IMR-90 (cell line): ENCODE measurements around the gene KLHL12. TPM values are rescaled to one million over a fixed set of nuclear protein-coding genes. Genes with fewer than 3 reads are reported as not detected.

Experiments
- ATAC-seq: fragments of 200-7000 bp; cut with Tn5 transposase; 2 replicates; pipeline ENCODE4 v1.9.1; 2020; ENCODE audit warnings: low read depth, mild to moderate bottlenecking, moderate library complexity
- BruUV-seq: library from RNA; stranded (reverse); fragments of 400-500 nt; replicated peaks from 2 replicates; lab custom pipeline; 2021; lab: Mats Ljungman, UMichigan
- CTCF ChIA-PET: fragments of 300-600 bp; formaldehyde crosslinking; extraction: SDS; loops from one replicate; lab custom pipeline; 2021; ENCODE audit warnings: antibody characterized with exemption; lab: Yijun Ruan, JAX
- POLR2A ChIA-PET: fragments of 300-600 bp; sonication (Branson Sonifier 250); formaldehyde crosslinking; loops from one replicate; lab custom pipeline; 2022; ENCODE audit warnings: antibody characterized with exemption; ENCODE audit not compliant: unreplicated experiment; lab: Charles Lee
- DNase-seq: peaks from one replicate; pipeline ENCODE4 v3.0.0; 2013
- H2AFZ ChIP-seq: replicated peaks from 2 replicates; pipeline ENCODE3; 2013; ENCODE audit warnings: low read length, mild to moderate bottlenecking; ENCODE audit not compliant: poor library complexity
- H2AK5ac ChIP-seq: 2 replicates; pipeline ENCODE4 v1.6.1; 2013; ENCODE audit warnings: low read depth, low read length, inconsistent platforms
- H2AK9ac ChIP-seq: replicated peaks from 2 replicates; pipeline ENCODE3; 2013; ENCODE audit warnings: mild to moderate bottlenecking, low read depth, low read length, moderate library complexity; ENCODE audit not compliant: poor library complexity
- H2BK120ac ChIP-seq: 2 replicates; pipeline ENCODE4 v1.6.1; 2013; ENCODE audit warnings: low read depth, low read length, inconsistent platforms
- H2BK15ac ChIP-seq: 3 replicates; pipeline ENCODE4 v1.6.1; 2013; ENCODE audit warnings: low read depth, low read length, inconsistent platforms
- H2BK20ac ChIP-seq: 2 replicates; pipeline ENCODE4 v1.6.1; 2013; ENCODE audit warnings: low read depth, mild to moderate bottlenecking, inconsistent platforms, low read length, moderate library complexity
- H2BK5ac ChIP-seq: 2 replicates; pipeline ENCODE4 v1.6.1; 2013; ENCODE audit warnings: mild to moderate bottlenecking, low read depth, low read length, inconsistent platforms; ENCODE audit not compliant: poor library complexity, severe bottlenecking
- H3K14ac ChIP-seq: replicated peaks from 2 replicates; pipeline ENCODE4 v1.6.1; 2013; ENCODE audit warnings: low read depth, low read length, inconsistent platforms
- H3K18ac ChIP-seq: 2 replicates; pipeline ENCODE4 v1.6.1; 2013; ENCODE audit warnings: low read depth, low read length, control low read depth
- H3K23ac ChIP-seq: 2 replicates; pipeline ENCODE4 v1.6.1; 2013; ENCODE audit warnings: low read depth, low read length, inconsistent platforms
- H3K27ac ChIP-seq: 2 replicates; pipeline ENCODE4 v1.5.1; 2013; ENCODE audit warnings: mild to moderate bottlenecking, control low read depth, low read length; ENCODE audit not compliant: insufficient read depth
- H3K27me3 ChIP-seq: 2 replicates; pipeline ENCODE4 v1.6.1; 2013; ENCODE audit warnings: low read length; ENCODE audit not compliant: control insufficient read depth, insufficient read depth
- H3K36me3 ChIP-seq: 2 replicates; pipeline ENCODE4 v1.6.1; 2013; ENCODE audit warnings: low read length, mixed read lengths; ENCODE audit not compliant: control insufficient read depth, insufficient read depth
- H3K4ac ChIP-seq: 2 replicates; pipeline ENCODE4 v1.6.1; 2013; ENCODE audit warnings: low read depth, low read length, inconsistent platforms
- H3K4me1 ChIP-seq: 2 replicates; pipeline ENCODE4 v1.6.1; 2013; ENCODE audit warnings: low read length, mixed read lengths; ENCODE audit not compliant: control insufficient read depth, insufficient read depth
- H3K4me2 ChIP-seq: 2 replicates; pipeline ENCODE4 v1.6.1; 2013; ENCODE audit warnings: low read depth, mild to moderate bottlenecking, control low read depth, low read length, moderate library complexity
- H3K4me3 ChIP-seq: 2 replicates; pipeline ENCODE4 v1.5.1; 2013; ENCODE audit warnings: low read depth, mild to moderate bottlenecking, control low read depth, low read length, moderate library complexity; ENCODE audit not compliant: insufficient read depth
- H3K56ac ChIP-seq: 2 replicates; pipeline ENCODE4 v1.6.1; 2013; ENCODE audit warnings: low read length, inconsistent platforms; ENCODE audit not compliant: insufficient read depth; ENCODE audit errors: extremely low read depth
- H3K79me1 ChIP-seq, 2 experiments: 2 replicates each; pipeline ENCODE4 v1.6.1; 2013; ENCODE audit warnings: low read length in 2 of 2, inconsistent platforms in 1 of 2, low read depth in 1 of 2
- H3K9ac ChIP-seq: 2 replicates; pipeline ENCODE4 v1.6.1; 2013; ENCODE audit warnings: low read depth, low read length, control low read depth
- H3K9me1 ChIP-seq: 2 replicates; pipeline ENCODE4 v1.6.1; 2013; ENCODE audit warnings: low read length, inconsistent platforms; ENCODE audit not compliant: insufficient read depth
- H3K9me3 ChIP-seq: 2 replicates; pipeline ENCODE4 v1.6.1; 2013; ENCODE audit warnings: low read length; ENCODE audit not compliant: control insufficient read depth, insufficient read depth
- H4K20me1 ChIP-seq: 2 replicates; pipeline ENCODE4 v1.6.1; 2013; ENCODE audit warnings: low read length, inconsistent platforms; ENCODE audit not compliant: insufficient read depth
- H4K5ac ChIP-seq: 2 replicates; pipeline ENCODE4 v1.6.1; 2013; ENCODE audit warnings: mild to moderate bottlenecking, low read depth, low read length, control low read depth
- H4K8ac ChIP-seq, 2 experiments: 2 replicates each; pipeline ENCODE4 v1.6.1; 2013; ENCODE audit warnings: low read depth in 2 of 2, low read length in 2 of 2, control low read depth in 1 of 2, inconsistent platforms in 1 of 2
- H4K91ac ChIP-seq: 2 replicates; pipeline ENCODE4 v1.6.1; 2013; ENCODE audit warnings: low read depth, low read length, inconsistent platforms; ENCODE audit not compliant: insufficient read depth
- BHLHE40 ChIP-seq: fragments of 150-350 bp; IDR thresholded peaks from 2 replicates; pipeline ENCODE4 v1.6.1; 2016; ENCODE audit warnings: mild to moderate bottlenecking, low read depth, low read length
- CHD1 ChIP-seq: IDR thresholded peaks from 2 replicates; pipeline ENCODE4 v1.6.1; 2012; ENCODE audit warnings: low read depth, low read length, improper control_type of control experiment
- CTCF ChIP-seq: conservative IDR thresholded peaks from 2 replicates; pipeline ENCODE4 v1.5.1; 2012; ENCODE audit warnings: mild to moderate bottlenecking, low read depth, low read length, improper control_type of control experiment
- FOS ChIP-seq: fragments of 150-350 bp; IDR thresholded peaks from 2 replicates; pipeline ENCODE4 v1.6.1; 2016; ENCODE audit warnings: low read depth, low read length
- MAZ ChIP-seq: IDR thresholded peaks from 2 replicates; pipeline ENCODE4 v1.6.1; 2012; ENCODE audit warnings: low read depth, mild to moderate bottlenecking, low read length, improper control_type of control experiment, moderate library complexity, borderline replicate concordance
- MXI1 ChIP-seq: IDR thresholded peaks from 2 replicates; pipeline ENCODE4 v1.6.1; 2012; ENCODE audit warnings: low read depth, mild to moderate bottlenecking, low read length, moderate library complexity, borderline replicate concordance
- NFE2L2 ChIP-seq: fragments of 150-350 bp; IDR thresholded peaks from 2 replicates; pipeline ENCODE4 v1.6.1; 2016; ENCODE audit warnings: low read depth, mild to moderate bottlenecking, low read length
- POLR2A ChIP-seq: IDR thresholded peaks from 2 replicates; pipeline ENCODE4 v1.6.1; 2012; ENCODE audit warnings: mild to moderate bottlenecking, low read depth, low read length
- RAD21 ChIP-seq: IDR thresholded peaks from 2 replicates; pipeline ENCODE4 v1.6.1; 2012; ENCODE audit warnings: low read length, improper control_type of control experiment
- RCOR1 ChIP-seq: IDR thresholded peaks from 2 replicates; pipeline ENCODE4 v1.6.1; 2012; ENCODE audit warnings: mild to moderate bottlenecking, low read length, improper control_type of control experiment; ENCODE audit not compliant: insufficient replicate concordance
- RFX5 ChIP-seq: IDR thresholded peaks from 2 replicates; pipeline ENCODE4 v1.8.0; 2012; ENCODE audit warnings: low read depth, mild to moderate bottlenecking, low read length, moderate library complexity
- SMC3 ChIP-seq: fragments of 150-350 bp; IDR thresholded peaks from 2 replicates; pipeline ENCODE4 v1.6.1; 2016; ENCODE audit warnings: low read depth, mild to moderate bottlenecking, antibody characterized with exemption, low read length, moderate library complexity
- USF2 ChIP-seq: fragments of 150-350 bp; IDR thresholded peaks from 2 replicates; pipeline ENCODE4 v1.6.1; 2017; ENCODE audit warnings: mild to moderate bottlenecking, antibody characterized with exemption, low read length, low read depth
- WGBS, 2 experiments: methylation state at CpG; one replicate each; pipeline versions ENCODE4 v1.1.5 to v1.1.7; 2013; ENCODE audit warnings: missing lambda C conversion rate in 2 of 2; ENCODE audit not compliant: insufficient read length in 1 of 2; ENCODE audit errors: extremely low coverage in 2 of 2; 5-methylcytosine and 5-hydroxymethylcytosine counted together
- dilution Hi-C: fragments of 300-500 bp; cut with HindIII; formaldehyde crosslinking; loops from one replicate; pipeline ENCODE4 v1.14.3; 2018; ENCODE audit warnings: low sequenced_read_pairs; ENCODE audit not compliant: unreplicated experiment
- in situ Hi-C: fragments of 300-500 bp; cut with MboI; formaldehyde crosslinking; loops from 3 replicates; pipeline ENCODE4 v1.14.3; 2019; ENCODE audit warnings: low sequenced_read_pairs, inconsistent platforms, mixed read lengths
- intact Hi-C: fragments of 100-400 bp; cut with micrococcal nuclease; formaldehyde crosslinking; loops from 2 replicates; pipeline ENCODE4 v1.10.0; 2022
- polyA plus RNA-seq, 3 experiments: library from polyadenylated mRNA; depleted of rRNA; stranded (reverse); fragments of >200 nt; gene quantifications; 2 replicates each; pipeline ENCODE4 v1.2.3, GENCODE V29; 2012; ENCODE audit warnings: low replicate concordance in 1 of 3
- total RNA-seq: library from RNA; depleted of rRNA; stranded (reverse); fragments of >200 nt; gene quantifications from 2 replicates; pipeline ENCODE4 v1.2.3, GENCODE V29; 2012

Gene KLHL12
- total and polyA plus RNA-seq, 2 of the 4 experiments (the other 2 are of a cell fraction) = 17.2 to 38.4 TPM

- Histone ChIP-seq H3K18ac (no peak overlapping the region), H3K56ac (no peak overlapping the region), H3K36me3 (no peaks in the 10 kb centered on the region), H2AFZ (no peak overlapping the region), H4K8ac (no peak overlapping the region), H2BK15ac (no peak overlapping the region), H3K79me1 (no peaks in the 10 kb centered on the region), H3K9me3 (no peaks in the 10 kb centered on the region), H3K27ac (no peak overlapping the region), H3K9me1 (0 out of 2 replicates have a peak, but pooled peaks cover 4% of the 10 kb centered on the region), H3K4ac (no peak overlapping the region), H3K4me1 (no peaks in the 10 kb centered on the region), H3K27me3 (no peaks in the 10 kb centered on the region), H4K20me1 (no peaks in the 10 kb centered on the region), H3K4me2 (no peak overlapping the region), H2BK20ac (no peak overlapping the region), H3K9ac (no peak overlapping the region), H3K14ac (no peak overlapping the region), H3K4me3 (no peak overlapping the region), H3K23ac (no peak overlapping the region), H2BK120ac (no peak overlapping the region), H2BK5ac (no peak overlapping the region), H2AK5ac (no peak overlapping the region), H4K91ac (no peak overlapping the region), H2AK9ac (no peak overlapping the region), H4K5ac (no peak overlapping the region)
- ChIA-PET POLR2A (no interaction called here), CTCF (no interaction called here)
- TF ChIP-seq RAD21 = no peak
- TF ChIP-seq CTCF = no peak
- TF ChIP-seq USF2 = no peak
- no peak for TF ChIP-seq SMC3
- TF ChIP-seq NFE2L2 = no peak
- TF ChIP-seq MAZ = no peak
- TF ChIP-seq RCOR1 = no peak
- TF ChIP-seq POLR2A = no peak
- TF ChIP-seq MXI1 = no peak
- no peak for TF ChIP-seq BHLHE40
- TF ChIP-seq CHD1 = no peak
- TF ChIP-seq FOS = no peak
- no peak for TF ChIP-seq RFX5
- no peak for DNase-seq
- dilution Hi-C loops = no loop called here
- intact Hi-C loops = no loop called here
- ATAC-seq = no peak
- WGBS, 2 experiments = no CpG with 5 or more reads among the region's 2 CpGs
- BruUV-seq = no TSS peak
- in situ Hi-C loops = no loop called here
These were observed 71.0 kb downstream of the KLHL12 start for GRCh38 chr1:202856014-202856413.
